ENCODE data around the gene SCN4B.

SCN4B gene

GRCh38 chr11:118166641-118167040 is 14.0 kb upstream of the SCN4B start:
- H3K4me3 ChIP-seq (replicated peaks; ENCODE audit: insufficient read depth, low read length): no peak overlapping the region
- DNase-seq (ENCODE audit: low read depth in 1 of 2, low spot score in 1 of 2): no peak
- H3K27ac ChIP-seq (replicated peaks): no peak overlapping the region
- TF ChIP-seq CTCF (IDR thresholded peaks at IDR 0.05; ENCODE audit: insufficient read depth, low read length): no peak
- no peak for TF ChIP-seq SPI1 (IDR thresholded peaks at IDR 0.05; ENCODE audit: borderline replicate concordance, low read depth)
- TF ChIP-seq GABPA (IDR thresholded peaks at IDR 0.05; ENCODE audit: low read depth): no peak
- TF ChIP-seq REST (IDR thresholded peaks at IDR 0.05; ENCODE audit: insufficient replicate concordance, low read depth): no peak
- no peak for TF ChIP-seq POLR2AphosphoS5 (IDR thresholded peaks at IDR 0.05; ENCODE audit: low read depth)
- H3K27me3 ChIP-seq (ENCODE audit: insufficient read depth, poor library complexity, severe bottlenecking): no peaks in the 10 kb centered on the region

- no peak for DNase-seq (ENCODE audit: low read depth in 1 of 2, low spot score in 1 of 2)
- no peak for TF ChIP-seq GABPA (IDR thresholded peaks at IDR 0.05; ENCODE audit: low read depth)
- TF ChIP-seq POLR2AphosphoS5 (IDR thresholded peaks at IDR 0.05; ENCODE audit: low read depth): no peak
- TF ChIP-seq CTCF (IDR thresholded peaks at IDR 0.05; ENCODE audit: insufficient read depth, low read length): no peak
- TF ChIP-seq REST (IDR thresholded peaks at IDR 0.05; ENCODE audit: insufficient replicate concordance, low read depth): no peak
- TF ChIP-seq SPI1 (IDR thresholded peaks at IDR 0.05; ENCODE audit: borderline replicate concordance, low read depth): no peak
- Histone ChIP-seq H3K27me3 (ENCODE audit: insufficient read depth, poor library complexity, severe bottlenecking) (no peaks in the 10 kb centered on the region), H3K4me3 (replicated peaks; ENCODE audit: insufficient read depth, low read length) (no peak overlapping the region), H3K27ac (replicated peaks) (no peak overlapping the region)
These were observed 12.3 kb upstream of the SCN4B start for GRCh38 chr11:118164885-118165284.

- Histone ChIP-seq H3K27me3 (ENCODE audit: insufficient read depth, poor library complexity, severe bottlenecking) (no peaks in the 10 kb centered on the region), H3K27ac (replicated peaks) (no peak overlapping the region), H3K4me3 (replicated peaks; ENCODE audit: insufficient read depth, low read length) (no peak overlapping the region)
- TF ChIP-seq SPI1 (IDR thresholded peaks at IDR 0.05; ENCODE audit: borderline replicate concordance, low read depth) (no peak), REST (IDR thresholded peaks at IDR 0.05; ENCODE audit: insufficient replicate concordance, low read depth) (no peak), POLR2AphosphoS5 (IDR thresholded peaks at IDR 0.05; ENCODE audit: low read depth) (no peak), CTCF (IDR thresholded peaks at IDR 0.05; ENCODE audit: insufficient read depth, low read length) (no peak), GABPA (IDR thresholded peaks at IDR 0.05; ENCODE audit: low read depth) (no peak)
- no peak for DNase-seq (ENCODE audit: low read depth in 1 of 2, low spot score in 1 of 2)
These were observed 10.9 kb upstream of the SCN4B start for GRCh38 chr11:118163494-118163893.
